ENCODE data around the gene TTR.

TTR gene

DNA sequence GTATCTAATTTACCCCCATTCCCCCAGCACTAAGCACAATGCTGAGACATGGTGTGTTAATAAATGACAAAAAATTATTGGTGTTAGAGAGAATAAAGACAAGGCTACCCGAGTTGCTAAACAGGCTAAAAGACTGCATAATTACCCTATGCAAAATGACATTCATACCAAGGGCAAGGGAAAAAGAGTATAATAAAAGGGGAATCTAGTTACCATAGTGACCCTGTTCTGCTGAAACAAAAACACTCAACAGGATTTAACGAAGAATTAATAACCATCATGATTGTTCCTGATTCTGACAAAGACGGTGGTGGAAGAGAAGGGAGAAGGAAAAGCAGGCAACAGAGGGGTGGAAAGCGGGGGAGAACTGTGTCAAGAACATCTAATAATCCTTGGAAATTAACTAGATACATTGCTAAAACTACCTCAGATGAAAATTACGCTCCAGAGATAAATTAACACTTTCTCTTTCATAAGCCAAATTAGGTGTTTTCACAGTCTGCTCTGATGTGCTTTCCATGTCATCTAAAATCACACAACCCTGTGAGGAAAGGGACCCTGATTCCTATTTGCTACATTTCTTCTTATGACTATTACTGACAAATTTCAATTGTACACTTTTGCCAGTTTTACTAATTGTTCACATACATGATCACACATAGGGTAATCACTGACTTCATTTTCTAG is 25.5 kb downstream of the TTR start:
- no peak for TF ChIP-seq ZNF274 (IDR thresholded peaks at IDR 0.05; ENCODE audit: low read depth, low read length)
- no peak overlapping the region for H3K4me3 ChIP-seq (ENCODE audit: low read length)

GRCh38 chr18:31618801-31619200 is 27.1 kb downstream of the TTR start:
- no peak overlapping the region for H3K4me3 ChIP-seq (ENCODE audit: low read length)
- no peak for TF ChIP-seq ZNF274 (IDR thresholded peaks at IDR 0.05; ENCODE audit: low read depth, low read length)

DNA sequence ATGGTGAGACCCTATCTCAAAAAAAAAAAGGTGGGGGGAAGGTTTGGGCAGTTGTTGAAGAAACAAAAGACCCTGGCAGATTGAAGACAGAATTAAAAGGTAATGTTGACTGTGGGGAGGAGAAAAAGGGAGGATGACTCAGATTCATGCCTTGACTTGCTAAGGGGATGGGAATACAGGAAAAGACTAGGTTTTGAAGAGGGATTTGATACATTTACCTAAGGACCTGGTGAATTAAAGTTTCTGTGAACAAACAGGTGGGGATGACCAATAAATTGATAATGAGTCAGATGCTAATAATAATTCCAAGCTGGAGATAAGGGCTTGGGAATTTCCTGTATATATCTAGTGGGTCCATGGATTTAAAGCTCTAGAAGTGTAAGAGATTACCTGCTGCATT is 27.6 kb downstream of the TTR start:
- TF ChIP-seq ZNF274 (IDR thresholded peaks at IDR 0.05; ENCODE audit: low read depth, low read length): no peak
- no peak overlapping the region for H3K4me3 ChIP-seq (ENCODE audit: low read length)

- no peak for TF ChIP-seq ZNF274 (IDR thresholded peaks at IDR 0.05; ENCODE audit: low read depth, low read length)
Measured at GRCh38 chr18:31624892-31625640, 33.4 kb downstream of the TTR start.

DNA sequence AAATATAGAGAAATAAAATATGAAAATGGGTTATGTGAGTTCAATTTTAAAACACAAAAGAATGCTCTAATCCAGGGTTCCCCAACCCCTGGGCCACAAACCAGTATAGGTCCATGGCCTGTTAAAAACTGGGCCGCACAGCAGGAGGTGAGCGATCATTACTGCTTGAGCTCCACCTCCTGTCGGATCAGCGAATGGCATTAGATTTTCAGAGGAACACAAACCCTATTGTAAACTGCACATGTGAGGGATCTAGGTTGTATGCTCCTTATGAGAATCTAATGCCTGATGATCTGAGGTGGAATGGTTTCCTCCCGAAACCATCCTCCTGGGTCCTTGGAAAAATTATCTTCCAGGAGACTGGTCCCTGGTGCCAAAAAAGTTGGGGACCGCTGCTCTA is 34.7 kb downstream of the TTR start:
- H3K4me3 ChIP-seq (ENCODE audit: low read length): no peak overlapping the region
- no peak for TF ChIP-seq ZNF274 (IDR thresholded peaks at IDR 0.05; ENCODE audit: low read depth, low read length)

More at GRCh38 chr18:31624892-31625640, 33.4 kb downstream of the TTR start:
- no peak overlapping the region for H3K4me3 ChIP-seq (ENCODE audit: low read length)

- no peak for TF ChIP-seq ZNF274 (IDR thresholded peaks at IDR 0.05; ENCODE audit: low read depth, low read length)
- no peak overlapping the region for H3K4me3 ChIP-seq (ENCODE audit: low read length)
Measured at GRCh38 chr18:31630549-31630948, 38.9 kb downstream of the TTR start.

DNA sequence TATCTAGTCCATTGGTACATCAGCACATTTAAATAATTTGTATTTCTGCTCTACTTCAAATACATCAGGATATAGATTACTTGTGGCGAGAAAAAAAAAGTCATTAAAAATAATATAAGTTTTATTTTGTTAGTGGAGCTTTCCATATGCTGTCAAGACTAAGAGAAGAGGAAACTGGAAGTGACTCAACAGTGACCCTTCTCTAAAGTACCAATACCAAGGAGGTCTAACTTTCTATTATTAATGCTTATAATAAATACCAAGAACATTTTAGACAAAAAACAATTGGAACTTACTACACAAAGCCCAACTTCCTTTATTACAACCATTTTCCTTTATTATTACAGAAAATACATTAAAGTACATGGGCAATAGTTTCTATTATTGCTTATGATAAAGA is 39.8 kb downstream of the TTR start:
- no peak overlapping the region for H3K4me3 ChIP-seq (ENCODE audit: low read length)
- no peak for TF ChIP-seq ZNF274 (IDR thresholded peaks at IDR 0.05; ENCODE audit: low read depth, low read length)

- H3K4me3 ChIP-seq (ENCODE audit: low read length): no peak overlapping the region
- TF ChIP-seq ZNF274 (IDR thresholded peaks at IDR 0.05; ENCODE audit: low read depth, low read length): no peak
Measured at GRCh38 chr18:31632356-31632755, 40.7 kb downstream of the TTR start.

DNA sequence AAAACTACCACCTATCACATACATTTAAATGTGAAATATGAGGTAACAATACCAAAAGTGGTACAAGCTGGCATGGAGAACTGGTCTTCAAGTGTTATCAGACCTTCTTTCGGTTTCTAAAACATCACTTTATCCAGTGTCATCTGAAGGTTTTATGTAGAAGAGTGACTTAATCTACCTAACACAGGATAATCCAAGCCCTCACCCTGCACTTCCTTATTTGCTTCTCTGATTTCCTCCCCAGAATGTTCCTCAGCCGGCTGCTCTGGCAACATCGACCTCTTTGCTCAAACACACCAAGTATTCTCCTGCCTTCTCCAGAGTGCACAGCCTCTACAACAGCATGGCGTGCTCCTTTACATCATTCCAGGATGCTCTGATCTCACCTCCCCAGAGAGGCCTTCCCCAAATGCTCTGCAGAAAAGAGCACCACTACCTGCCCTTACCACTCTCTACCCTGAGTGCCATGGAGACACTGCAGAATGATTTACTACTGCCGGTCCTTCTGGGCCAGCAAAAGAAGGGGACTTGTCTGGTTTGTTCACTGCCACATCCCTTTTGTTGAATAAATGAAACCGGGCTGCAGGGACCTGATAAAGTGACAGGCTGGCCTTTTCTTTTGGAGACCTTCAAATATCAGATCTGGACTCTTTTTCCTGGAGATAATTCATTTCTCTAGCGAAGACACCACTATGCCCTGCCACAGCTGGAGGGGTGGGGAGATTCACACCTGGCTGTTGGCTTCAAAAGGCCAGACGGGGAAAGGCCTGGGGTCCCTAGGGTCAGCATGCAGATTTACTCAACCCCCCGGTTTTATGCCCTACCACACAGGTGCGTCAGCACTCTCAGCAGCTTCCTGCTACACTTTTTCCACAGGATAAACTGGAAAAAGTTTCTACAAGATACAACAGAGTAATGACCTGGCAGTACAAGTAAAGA is 42.0 kb downstream of the TTR start:
- TF ChIP-seq ZNF274 (IDR thresholded peaks at IDR 0.05; ENCODE audit: low read depth, low read length): no peak
- no peak overlapping the region; the same call in 1 of the 2 replicates for H3K4me3 ChIP-seq (ENCODE audit: low read length)

GRCh38 chr18:31634331-31634713 is 42.6 kb downstream of the TTR start:
- H3K4me3 ChIP-seq (ENCODE audit: low read length): no peak overlapping the region; the same call in 1 of the 2 replicates
- no peak for TF ChIP-seq ZNF274 (IDR thresholded peaks at IDR 0.05; ENCODE audit: low read depth, low read length)

DNA sequence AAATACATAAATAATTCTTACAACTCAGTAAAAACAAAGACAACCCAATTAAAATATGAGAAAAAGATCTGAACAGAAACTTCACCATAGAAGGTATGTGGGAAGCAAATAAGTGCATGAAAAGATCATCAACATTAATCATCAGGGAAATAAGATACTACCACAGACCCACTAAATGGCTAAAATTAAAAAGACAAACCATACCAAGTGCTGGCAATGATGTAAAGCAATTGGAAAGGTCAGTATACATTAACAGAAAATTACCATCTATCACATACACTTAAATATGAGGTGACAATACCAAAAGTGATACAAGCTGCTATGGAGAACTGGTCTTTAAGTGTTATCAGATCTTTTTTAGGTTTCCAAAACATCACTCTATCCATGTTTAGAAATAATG is 44.7 kb downstream of the TTR start:
- no peak for TF ChIP-seq ZNF274 (IDR thresholded peaks at IDR 0.05; ENCODE audit: low read depth, low read length)
- H3K4me3 ChIP-seq (ENCODE audit: low read length): no peak overlapping the region

DNA sequence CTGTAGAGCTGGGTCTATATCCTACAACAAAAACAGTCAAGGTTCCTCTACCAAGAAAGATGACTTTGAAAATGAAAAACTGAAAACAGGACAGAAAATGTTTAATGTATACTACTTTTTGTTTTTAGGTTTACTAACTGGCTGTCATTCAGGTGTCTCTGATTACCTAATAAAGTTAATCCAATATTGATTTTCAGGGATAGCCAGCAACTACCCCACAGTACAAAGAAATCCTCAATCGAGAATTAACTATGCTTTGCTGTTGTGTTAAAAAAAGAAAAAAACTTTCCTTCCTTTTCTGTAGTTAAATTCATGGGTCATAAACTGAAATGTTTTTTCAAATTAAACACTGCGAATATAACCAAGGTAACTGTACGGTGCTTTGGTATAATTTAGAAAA is 45.8 kb downstream of the TTR start:
- H3K4me3 ChIP-seq (ENCODE audit: low read length): no peak overlapping the region
- no peak for TF ChIP-seq ZNF274 (IDR thresholded peaks at IDR 0.05; ENCODE audit: low read depth, low read length)

GRCh38 chr18:31643003-31643402 is 51.3 kb downstream of the TTR start:
- no peak for TF ChIP-seq ZNF274 (IDR thresholded peaks at IDR 0.05; ENCODE audit: low read depth, low read length)

GRCh38 chr18:31645411-31645810 is 53.7 kb downstream of the TTR start:
- TF ChIP-seq ZNF274 (IDR thresholded peaks at IDR 0.05; ENCODE audit: low read depth, low read length): no peak
- H3K4me3 ChIP-seq (ENCODE audit: low read length): no peak overlapping the region

More at GRCh38 chr18:31643003-31643402, 51.3 kb downstream of the TTR start:
- no peak overlapping the region for H3K4me3 ChIP-seq (ENCODE audit: low read length)
